NCI-H2171 treated with DMSO at 0.1 percent for 48 hours (cell line): ENCODE measurements around the gene CTNNA2.
A peak's percentile ranks its signal among the peaks of the same experiment; 100 is the strongest.

Experiments used
- DNase-seq: peaks from one replicate; lab custom pipeline; 2025; lab: John Stamatoyannopoulos, UW

CTNNA2 gene

GRCh38 chr2:80291656-80292055 lies 778.8 kb downstream of the CTNNA2 start:
- DNase-seq = no peak

GRCh38 chr2:80292474-80292873 lies 779.6 kb downstream of the CTNNA2 start:
- no peak for DNase-seq

- DNase-seq = no peak
Observed at GRCh38 chr2:80293039-80293438, 780.2 kb downstream of the CTNNA2 start.

GRCh38 chr2:80298954-80299353 lies 786.1 kb downstream of the CTNNA2 start:
- no peak for DNase-seq

GRCh38 chr2:80299661-80300060 lies 786.8 kb downstream of the CTNNA2 start:
- DNase-seq = no peak

GRCh38 chr2:80300346-80300745 lies 787.5 kb downstream of the CTNNA2 start:
- no peak for DNase-seq

- DNase-seq = no peak
Observed at GRCh38 chr2:80300954-80301353, 788.1 kb downstream of the CTNNA2 start.

- DNase-seq = no peak
Observed at GRCh38 chr2:80302001-80302313, 789.1 kb downstream of the CTNNA2 start.

GRCh38 chr2:80302314-80303005 lies 789.6 kb downstream of the CTNNA2 start:
- no peak for DNase-seq

GRCh38 chr2:80303006-80303908 lies 790.4 kb downstream of the CTNNA2 start:
- no peak for DNase-seq

- DNase-seq = peak; percentile 16
Observed at GRCh38 chr2:80303909-80304837, 791.3 kb downstream of the CTNNA2 start, which contains the start of gene LRRTM1. Gene LRRTM1, minus strand, starts transcription at chr2:80304752. Its CDS starts 933 bp downstream, at chr2:80303819.

- no peak for DNase-seq
Observed at GRCh38 chr2:80311304-80311703, 798.5 kb downstream of the CTNNA2 start.

GRCh38 chr2:80312282-80312839 lies 799.5 kb downstream of the CTNNA2 start:
- DNase-seq = no peak

- no peak for DNase-seq
Observed at GRCh38 chr2:80322311-80322920, 809.6 kb downstream of the CTNNA2 start.

- no peak for DNase-seq
Observed at GRCh38 chr2:80322958-80323357, 810.1 kb downstream of the CTNNA2 start.

GRCh38 chr2:80323610-80324009 lies 810.8 kb downstream of the CTNNA2 start:
- DNase-seq = no peak

GRCh38 chr2:80324525-80324924 lies 811.7 kb downstream of the CTNNA2 start:
- DNase-seq = no peak

GRCh38 chr2:80326214-80326613 lies 813.4 kb downstream of the CTNNA2 start:
- DNase-seq = peak; percentile 73

- DNase-seq = no peak
Observed at GRCh38 chr2:80326861-80327260, 814.0 kb downstream of the CTNNA2 start.

- no peak for DNase-seq
Observed at GRCh38 chr2:80328159-80328571, 815.3 kb downstream of the CTNNA2 start.

- no peak for DNase-seq
Observed at GRCh38 chr2:80329491-80329890, 816.6 kb downstream of the CTNNA2 start.
